ENCODE results near the gene ACSF2. TPM values are rescaled to one million over a fixed set of nuclear protein-coding genes. Genes with fewer than 3 reads are reported as not detected.

The ACSF2 gene
- polyA plus RNA-seq, 1 donor (not counting 4 experiments of a cell fraction or from before 2014, with no cell fraction given): 71.9 TPM

- Histone ChIP-seq H3K4me1 (ENCODE audit: control insufficient read depth, extremely low read depth, insufficient read depth, low read length) (peaks cover 10% of the 10 kb centered on the region), H3K9me1 (ENCODE audit: control insufficient read depth, extremely low read depth, insufficient read depth, low read length) (peaks cover 2% of the 10 kb centered on the region), H2AFZ (ENCODE audit: control insufficient read depth, low read length) (no peak overlapping the region), H3K79me2 (ENCODE audit: control insufficient read depth, insufficient read depth, low read length) (no peaks in the 10 kb centered on the region), H3K9ac (ENCODE audit: control insufficient read depth, extremely low read depth, insufficient read depth, low read length) (no peak overlapping the region), H3K27ac (ENCODE audit: control insufficient read depth, insufficient read depth, low read length) (no peak overlapping the region), H3K9me3 (ENCODE audit: control insufficient read depth, low read depth, low read length) (no peaks in the 10 kb centered on the region), H4K20me1 (ENCODE audit: control insufficient read depth, extremely low read depth, insufficient read depth, low read length) (peaks cover 3% of the 10 kb centered on the region), H3K4me3 (ENCODE audit: control insufficient read depth in 2 of 3, extremely low read depth in 1 of 3, insufficient read depth in 2 of 3, low read depth in 1 of 3, low read length in 3 of 3) (no peak overlapping the region), H3K4me2 (ENCODE audit: control insufficient read depth, extremely low read depth, insufficient read depth, low read depth, low read length) (no peak overlapping the region), H3K36me3 (ENCODE audit: control insufficient read depth in 2 of 2, extremely low read depth in 1 of 2, insufficient read depth in 2 of 2, low read length in 2 of 2) (peaks cover 9 to 22% of the 10 kb centered on the region in 2 experiments), H3K27me3 (ENCODE audit: control insufficient read depth, extremely low read depth, insufficient read depth, low read length) (no peaks in the 10 kb centered on the region)
- DNase-seq (ENCODE audit: low read depth, low spot score) (no peak), FAIRE-seq (no peak)
- dilution Hi-C loops (cut with MboI; ENCODE audit: extremely low pct_ligation_motif_present, low sequenced_read_pairs): no loop called here
- TF ChIP-seq EZH2 (IDR thresholded peaks at IDR 0.05; ENCODE audit: low read length) (no peak), CTCF (optimal IDR thresholded peaks at IDR 0.05 in 1 of 3, IDR thresholded peaks at IDR 0.05 in 1 of 3, conservative IDR thresholded peaks at IDR 0.05 in 1 of 3; ENCODE audit: extremely low read depth in 1 of 3, insufficient read depth in 2 of 3, low read length in 3 of 3) (no peak)
Measured at GRCh38 chr17:50458701-50459676, 33.0 kb downstream of the ACSF2 start.

- H3K79me2 ChIP-seq (ENCODE audit: control insufficient read depth, insufficient read depth, low read length): no peaks in the 10 kb centered on the region
- H3K27me3 ChIP-seq (ENCODE audit: control insufficient read depth, extremely low read depth, insufficient read depth, low read length): no peaks in the 10 kb centered on the region
- no peaks in the 10 kb centered on the region for H3K9me3 ChIP-seq (ENCODE audit: control insufficient read depth, low read depth, low read length)
- H3K4me1 ChIP-seq (ENCODE audit: control insufficient read depth, extremely low read depth, insufficient read depth, low read length): peaks cover 10% of the 10 kb centered on the region
- no peak overlapping the region for H3K27ac ChIP-seq (ENCODE audit: control insufficient read depth, insufficient read depth, low read length)
- H3K4me3 ChIP-seq (ENCODE audit: control insufficient read depth in 2 of 3, extremely low read depth in 1 of 3, insufficient read depth in 2 of 3, low read depth in 1 of 3, low read length in 3 of 3): no peak overlapping the region
- TF ChIP-seq EZH2 (IDR thresholded peaks at IDR 0.05; ENCODE audit: low read length) (no peak), CTCF (optimal IDR thresholded peaks at IDR 0.05 in 1 of 3, IDR thresholded peaks at IDR 0.05 in 1 of 3, conservative IDR thresholded peaks at IDR 0.05 in 1 of 3; ENCODE audit: extremely low read depth in 1 of 3, insufficient read depth in 2 of 3, low read length in 3 of 3) (no peak)
- no peak overlapping the region for H3K9ac ChIP-seq (ENCODE audit: control insufficient read depth, extremely low read depth, insufficient read depth, low read length)
- dilution Hi-C loops (cut with MboI; ENCODE audit: extremely low pct_ligation_motif_present, low sequenced_read_pairs): no loop called here
- H3K9me1 ChIP-seq (ENCODE audit: control insufficient read depth, extremely low read depth, insufficient read depth, low read length): peaks cover 2% of the 10 kb centered on the region
- peaks cover 4 to 22% of the 10 kb centered on the region in 2 experiments for H3K36me3 ChIP-seq (ENCODE audit: control insufficient read depth in 2 of 2, extremely low read depth in 1 of 2, insufficient read depth in 2 of 2, low read length in 2 of 2)
- FAIRE-seq: no peak
- DNase-seq (ENCODE audit: low read depth, low spot score): no peak
- H3K4me2 ChIP-seq (ENCODE audit: control insufficient read depth, extremely low read depth, insufficient read depth, low read depth, low read length): no peak overlapping the region
- no peak overlapping the region for H2AFZ ChIP-seq (ENCODE audit: control insufficient read depth, low read length)
- H4K20me1 ChIP-seq (ENCODE audit: control insufficient read depth, extremely low read depth, insufficient read depth, low read length): peaks cover 3% of the 10 kb centered on the region
Measured at GRCh38 chr17:50459756-50460155, 33.7 kb downstream of the ACSF2 start.
